GM12875 (cell line): ENCODE measurements around the gene ALDH3B2.
"Not testable (repeated sequence)": the region's sequence is repeated elsewhere in the genome, so short reads cannot be mapped to it uniquely, and the experiment has no call there.

Experiments used
- H3K4me3 ChIP-seq: one replicate; pipeline ENCODE4 v1.5.1; 2011; ENCODE audit warnings: low read depth, low read length, control low read depth
- TF ChIP-seq, protein P1 (sequence below): IDR thresholded peaks from 2 replicates; pipeline ENCODE4 v1.5.1; 2011; ENCODE audit warnings: low read depth, mild to moderate bottlenecking, control low read depth, inconsistent platforms, low read length, moderate library complexity, borderline replicate concordance; ENCODE audit not compliant: insufficient read depth

The ALDH3B2 gene

DNA sequence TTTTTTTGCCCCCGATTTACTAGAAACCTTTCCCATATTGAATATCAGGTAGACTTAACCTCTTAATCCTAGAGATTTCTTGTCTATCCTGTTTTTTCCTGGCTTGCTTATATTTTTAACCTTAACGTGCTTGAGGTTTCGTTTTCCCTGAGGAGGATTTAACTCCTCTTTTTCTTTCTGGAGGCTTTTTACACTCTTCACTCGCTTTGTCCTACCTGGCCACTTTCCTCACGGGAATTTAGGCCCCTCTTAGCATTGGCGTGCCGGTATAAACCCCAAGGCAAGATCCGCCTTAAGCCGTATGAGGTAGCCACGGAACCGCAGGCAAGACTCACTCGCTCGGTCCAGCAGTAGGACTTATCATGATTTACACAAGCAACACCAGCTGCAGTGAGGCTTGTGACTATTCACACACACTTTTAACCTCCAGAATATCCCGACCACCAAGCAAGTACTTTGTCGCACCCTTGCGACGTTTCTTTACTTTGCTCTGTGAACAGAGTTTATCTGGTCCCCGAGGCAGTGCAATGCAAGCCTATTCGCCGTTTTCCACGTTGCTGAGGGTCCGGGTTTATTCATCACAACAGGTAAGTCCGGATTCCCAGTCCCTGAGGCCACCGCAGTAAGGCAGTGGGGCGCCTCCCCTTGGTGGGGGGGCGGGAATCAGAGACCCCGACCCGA lies 20.6 kb upstream of the ALDH3B2 start:
- TF ChIP-seq, protein P1, sequence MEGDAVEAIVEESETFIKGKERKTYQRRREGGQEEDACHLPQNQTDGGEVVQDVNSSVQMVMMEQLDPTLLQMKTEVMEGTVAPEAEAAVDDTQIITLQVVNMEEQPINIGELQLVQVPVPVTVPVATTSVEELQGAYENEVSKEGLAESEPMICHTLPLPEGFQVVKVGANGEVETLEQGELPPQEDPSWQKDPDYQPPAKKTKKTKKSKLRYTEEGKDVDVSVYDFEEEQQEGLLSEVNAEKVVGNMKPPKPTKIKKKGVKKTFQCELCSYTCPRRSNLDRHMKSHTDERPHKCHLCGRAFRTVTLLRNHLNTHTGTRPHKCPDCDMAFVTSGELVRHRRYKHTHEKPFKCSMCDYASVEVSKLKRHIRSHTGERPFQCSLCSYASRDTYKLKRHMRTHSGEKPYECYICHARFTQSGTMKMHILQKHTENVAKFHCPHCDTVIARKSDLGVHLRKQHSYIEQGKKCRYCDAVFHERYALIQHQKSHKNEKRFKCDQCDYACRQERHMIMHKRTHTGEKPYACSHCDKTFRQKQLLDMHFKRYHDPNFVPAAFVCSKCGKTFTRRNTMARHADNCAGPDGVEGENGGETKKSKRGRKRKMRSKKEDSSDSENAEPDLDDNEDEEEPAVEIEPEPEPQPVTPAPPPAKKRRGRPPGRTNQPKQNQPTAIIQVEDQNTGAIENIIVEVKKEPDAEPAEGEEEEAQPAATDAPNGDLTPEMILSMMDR, result no peak
- H3K4me3 ChIP-seq, result no peak overlapping the region

DNA sequence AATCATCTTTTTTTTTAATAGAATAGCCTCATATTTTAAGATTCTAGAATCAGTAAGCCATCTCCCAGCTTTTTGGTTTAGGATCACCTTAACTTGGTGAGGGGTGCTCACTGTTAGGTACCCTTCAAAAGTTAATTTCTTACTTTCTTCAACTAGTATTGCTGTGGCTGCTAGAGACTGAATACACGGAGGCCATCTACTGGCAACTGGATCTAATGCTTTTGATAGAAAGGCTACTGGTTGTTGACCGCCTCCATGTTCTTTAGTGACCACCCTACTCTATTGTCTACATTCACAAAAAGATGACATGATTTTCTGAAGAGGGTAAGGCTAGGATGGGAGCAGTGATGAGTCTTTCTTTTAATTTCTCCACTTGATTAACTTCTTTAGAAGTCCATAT lies 16.7 kb upstream of the ALDH3B2 start:
- TF ChIP-seq, protein P1, result peak; percentile 22; the same call in 1 of the 2 replicates
- no peak overlapping the region for H3K4me3 ChIP-seq

DNA sequence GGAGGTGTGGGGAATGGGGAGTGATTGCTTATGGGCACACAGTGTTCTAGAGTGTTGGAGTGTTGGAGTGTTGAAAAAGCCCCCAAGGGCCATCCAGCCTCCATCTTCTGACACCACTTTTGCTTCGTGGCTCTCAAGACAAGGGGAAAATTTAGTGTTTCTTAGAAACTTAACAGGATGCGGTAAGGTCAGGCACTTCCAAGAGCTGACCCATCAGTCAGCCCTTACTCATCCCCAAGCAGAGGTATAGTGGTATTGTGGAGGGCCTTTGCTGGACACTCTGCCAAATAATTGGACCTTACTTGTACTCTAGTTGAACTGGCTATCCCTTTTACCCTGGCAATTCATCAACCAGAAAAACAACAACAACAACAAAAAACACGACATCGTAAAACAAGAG lies 14.8 kb upstream of the ALDH3B2 start:
- no peak overlapping the region for H3K4me3 ChIP-seq
- TF ChIP-seq, protein P1, result no peak

DNA sequence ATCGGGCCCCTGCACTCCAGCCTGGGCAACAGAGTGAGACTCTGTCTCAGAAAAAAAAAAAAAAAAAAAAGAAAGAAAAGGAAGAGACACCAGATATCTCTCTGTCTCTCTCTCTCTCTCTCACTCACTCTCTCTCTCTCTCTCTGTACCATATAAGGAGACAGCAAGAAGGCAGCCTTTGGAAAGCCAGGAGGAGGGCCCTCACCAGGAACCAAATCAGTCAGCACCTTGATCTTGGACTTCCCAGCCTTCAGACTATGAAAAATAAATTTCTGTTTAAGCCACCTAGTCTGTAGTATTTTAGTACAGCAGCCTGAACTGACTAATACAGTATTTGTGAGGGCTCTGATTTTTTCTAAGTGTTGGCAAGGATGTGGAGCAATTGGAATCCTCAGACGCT lies 13.6 kb upstream of the ALDH3B2 start:
- TF ChIP-seq, protein P1, result no peak

DNA sequence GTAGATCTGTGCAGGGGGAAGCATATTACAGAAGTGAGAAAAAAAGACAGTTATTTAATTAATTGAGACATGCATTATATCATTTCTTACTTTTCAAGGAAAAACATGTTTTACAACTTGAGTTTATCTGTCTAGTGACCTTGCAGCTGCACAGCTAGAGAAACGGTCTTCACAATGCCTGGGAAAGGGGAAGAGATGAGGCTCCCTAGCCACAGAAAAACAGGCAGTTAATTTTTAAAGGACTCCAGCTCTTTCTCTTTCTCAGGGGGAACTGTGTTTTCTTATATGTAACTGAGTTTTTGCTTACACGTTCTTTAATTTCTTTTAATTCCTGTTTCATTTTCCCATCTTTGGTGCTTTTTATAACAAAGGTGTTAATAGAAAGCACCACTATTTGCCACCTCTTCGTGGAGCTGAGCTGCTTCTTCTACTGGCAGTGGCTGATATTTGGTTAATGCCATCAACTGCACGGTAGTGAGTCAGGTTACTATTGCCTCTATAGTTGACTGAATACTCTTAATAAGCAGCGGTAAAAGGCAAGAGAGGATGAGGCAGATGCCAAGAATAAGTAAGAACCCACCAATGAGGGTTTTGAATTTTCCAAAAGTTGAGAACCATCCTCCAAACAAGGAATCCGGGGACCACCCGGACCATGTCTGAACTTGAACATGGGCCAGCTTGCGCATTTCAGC lies 11.4 kb upstream of the ALDH3B2 start:
- not testable (repeated sequence) for H3K4me3 ChIP-seq

More for the DNA sequence above, 13.6 kb upstream of the ALDH3B2 start:
- no peak overlapping the region for H3K4me3 ChIP-seq

DNA sequence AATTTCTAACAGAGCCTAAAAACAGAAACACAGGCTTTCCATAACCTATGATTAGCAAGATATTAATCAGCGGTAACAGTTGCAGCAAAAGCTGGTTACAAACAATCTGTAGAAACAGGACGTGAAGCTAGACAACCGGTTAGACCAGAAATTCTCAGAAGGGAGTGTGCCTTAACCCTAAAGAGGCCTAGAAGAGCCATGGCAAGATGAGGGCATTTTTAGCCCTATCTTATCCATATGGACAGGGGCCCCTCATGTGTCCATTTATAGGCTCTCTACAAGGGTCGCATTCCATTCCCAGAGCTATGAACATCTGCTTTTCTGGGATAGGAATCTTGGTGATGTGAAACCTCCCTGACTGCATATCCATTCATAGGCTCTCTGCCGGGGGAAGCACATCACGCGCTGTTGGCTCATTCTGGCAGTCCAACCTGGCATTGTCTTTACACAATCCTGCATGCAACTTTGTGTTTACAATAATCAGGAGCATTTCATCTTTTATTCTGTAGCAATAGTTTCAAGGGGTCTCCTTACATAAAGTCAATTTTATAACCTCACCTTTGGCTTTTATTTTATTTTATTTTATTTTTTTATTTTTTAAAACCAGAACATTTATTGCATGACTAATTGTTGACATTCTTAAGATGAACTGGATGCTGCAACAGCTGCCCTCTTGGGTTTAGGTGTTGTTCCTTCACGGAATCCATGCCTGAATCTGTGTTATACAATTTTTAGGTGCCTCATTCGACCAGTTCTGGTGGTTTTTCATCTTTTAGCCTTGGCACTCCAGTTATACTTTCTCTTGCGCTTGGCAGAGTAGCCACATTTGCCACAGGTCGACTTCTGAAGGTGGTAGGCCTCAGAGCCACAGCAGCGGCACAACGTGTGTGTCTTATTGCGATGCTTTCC lies 8.0 kb upstream of the ALDH3B2 start:
- not testable (repeated sequence) for H3K4me3 ChIP-seq

DNA sequence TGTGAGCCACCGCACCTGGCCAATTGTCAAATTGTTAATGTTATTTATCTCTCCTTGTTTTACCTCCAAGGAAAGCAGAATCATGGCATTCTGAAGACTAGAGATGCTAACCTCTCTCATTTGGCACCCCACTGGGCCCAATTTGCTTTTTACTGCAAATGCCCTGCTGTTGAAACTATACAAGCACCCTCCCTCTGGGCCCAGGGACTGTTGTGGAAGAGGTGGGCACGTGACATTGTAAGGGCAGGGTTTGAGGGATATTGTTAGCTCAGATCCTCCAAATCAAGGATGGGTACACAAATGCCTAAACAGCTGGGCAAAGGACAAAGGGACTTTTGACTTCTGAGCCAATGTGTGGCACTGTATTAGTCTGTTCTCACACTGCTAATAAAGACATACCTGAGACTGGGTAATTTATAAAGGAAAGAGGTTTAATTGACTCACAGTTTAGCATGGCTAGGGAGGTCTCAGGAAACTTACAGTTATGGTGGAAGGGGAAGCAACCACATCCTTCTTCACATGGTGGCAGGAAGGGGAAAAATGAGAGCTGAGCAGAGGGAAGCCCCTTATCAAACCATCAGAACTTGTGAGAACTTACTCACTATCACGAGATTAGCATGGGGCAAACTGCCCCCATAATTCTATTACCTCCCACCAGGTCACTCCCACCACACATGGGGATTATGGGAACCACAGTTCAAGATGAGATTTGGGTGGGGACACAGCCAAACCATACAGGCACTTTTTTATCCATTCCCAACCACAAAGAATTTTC lies 6.5 kb upstream of the ALDH3B2 start:
- no peak overlapping the region for H3K4me3 ChIP-seq
- TF ChIP-seq, protein P1, result no peak
